GM12878 (cell line): Measurements from ENCODE around the gene LYPLA2. TPM values are rescaled to one million over a fixed set of nuclear protein-coding genes. Genes with fewer than 3 reads are reported as not detected.

Experiments used
- ATAC-seq: fragments of 200-7000 bp; cut with Tn5 transposase; 3 replicates; pipeline ENCODE4 v1.9.1; 2020; ENCODE audit warnings: mild to moderate bottlenecking, moderate library complexity
- BruUV-seq: library from RNA; stranded (reverse); fragments of 400-500 nt; replicated peaks from 2 replicates; lab custom pipeline; 2021; lab: Mats Ljungman, UMichigan
- CTCF ChIA-PET: fragments of 300-600 bp; sonication (Branson Sonifier 250); formaldehyde crosslinking; extraction: SDS; loops from one replicate; lab custom pipeline; 2021; ENCODE audit warnings: inconsistent platforms; lab: Yijun Ruan, JAX
- POLR2A ChIA-PET: fragments of 350-600 bp; formaldehyde crosslinking; extraction: SDS; loops from one replicate; lab custom pipeline; 2021; ENCODE audit warnings: inconsistent platforms; lab: Charles Lee
- RAD21 ChIA-PET: fragments of 300-600 bp; sonication (Branson Sonifier 250); formaldehyde crosslinking; loops from one replicate; lab custom pipeline; 2023; ENCODE audit warnings: antibody characterized with exemption; ENCODE audit not compliant: unreplicated experiment; lab: Charles Lee
- SMC1A ChIA-PET: fragments of 300-600 bp; sonication (Branson Sonifier 250); formaldehyde crosslinking; loops from one replicate; lab custom pipeline; 2023; ENCODE audit not compliant: unreplicated experiment, uncharacterized antibody; lab: Charles Lee
- DNase-seq: peaks from one replicate; pipeline ENCODE4 v3.0.0-alpha.2; 2011; ENCODE audit warnings: low read depth, low spot score
- FAIRE-seq: peaks from 3 replicates; lab custom pipeline; 2011; peaks lifted over from hg19 to GRCh38; lab: Jason Lieb, UNC
- H2AFZ ChIP-seq: 2 replicates; pipeline ENCODE4 v1.6.0; 2011; ENCODE audit warnings: low read depth, low read length, control low read depth; ENCODE audit not compliant: control insufficient read depth
- H3K27ac ChIP-seq: 2 replicates; pipeline ENCODE4 v1.5.1; 2011; ENCODE audit warnings: control low read depth; ENCODE audit not compliant: control insufficient read depth, insufficient read depth
- H3K27me3 ChIP-seq, 2 experiments: replicated peaks in 1 of 2; 2 replicates each; pipeline versions ENCODE4 v1.6.0 to v1.6.1; 2011; ENCODE audit warnings: low read length in 1 of 2; ENCODE audit not compliant: control insufficient read depth in 2 of 2, insufficient read depth in 2 of 2
- H3K36me3 ChIP-seq, 2 experiments: 2 replicates each; pipeline ENCODE4 v1.5.1; 2011; ENCODE audit warnings: low read length in 1 of 2; ENCODE audit not compliant: control insufficient read depth in 2 of 2, insufficient read depth in 2 of 2
- H3K4me1 ChIP-seq: 2 replicates; pipeline ENCODE4 v1.6.1; 2011; ENCODE audit warnings: mild to moderate bottlenecking, low read length, moderate library complexity, mixed read lengths; ENCODE audit not compliant: control insufficient read depth, insufficient read depth
- H3K4me2 ChIP-seq: 2 replicates; pipeline ENCODE4 v1.6.0; 2011; ENCODE audit warnings: control low read depth; ENCODE audit not compliant: control insufficient read depth, insufficient read depth
- H3K4me3 ChIP-seq: fragments of 200-600 bp; sonication (generic); 2 replicates; pipeline ENCODE4 v1.5.1; 2016
- H3K79me2 ChIP-seq: 2 replicates; pipeline ENCODE4 v1.6.0; 2011; ENCODE audit warnings: low read length; ENCODE audit not compliant: control insufficient read depth, insufficient read depth
- H3K9ac ChIP-seq: 2 replicates; pipeline ENCODE4 v1.8.0; 2011; ENCODE audit warnings: low read length, control low read depth, mixed read lengths; ENCODE audit not compliant: control insufficient read depth, insufficient read depth
- H3K9me3 ChIP-seq: replicated peaks from 3 replicates; pipeline ENCODE4 v1.5.1; 2011; ENCODE audit warnings: mild to moderate bottlenecking, low read length; ENCODE audit not compliant: control insufficient read depth, insufficient read depth
- H4K20me1 ChIP-seq: 2 replicates; pipeline ENCODE4 v1.6.0; 2011; ENCODE audit not compliant: control insufficient read depth, insufficient read depth
- BACH1 ChIP-seq: fragments of 450-650 bp; IDR thresholded peaks from 2 replicates; pipeline ENCODE4 v1.6.1; 2017; ENCODE audit warnings: mild to moderate bottlenecking, borderline replicate concordance
- HDAC2 ChIP-seq: fragments of 200-600 bp; sonication (generic); IDR thresholded peaks from 2 replicates; pipeline ENCODE4 v1.6.1; 2017
- HDGF ChIP-seq: fragments of 450-650 bp; IDR thresholded peaks from 2 replicates; pipeline ENCODE4 v1.6.1; 2016; ENCODE audit warnings: antibody characterized with exemption
- KDM1A ChIP-seq: fragments of 200-600 bp; sonication (generic); IDR thresholded peaks from 2 replicates; pipeline ENCODE4 v1.6.1; 2016; ENCODE audit warnings: borderline replicate concordance
- MTA2 ChIP-seq: fragments of 450-650 bp; IDR thresholded peaks from 2 replicates; pipeline ENCODE4 v1.6.1; 2016; ENCODE audit warnings: low read depth, mild to moderate bottlenecking, moderate library complexity
- NRF1 ChIP-seq: conservative IDR thresholded peaks from 2 replicates; pipeline ENCODE4 v1.6.1; 2011; ENCODE audit warnings: mild to moderate bottlenecking, low read depth, low read length, improper control_type of control experiment
- POLR2AphosphoS2 ChIP-seq: IDR thresholded peaks from 2 replicates; pipeline ENCODE4 v1.6.1; 2011; ENCODE audit warnings: low read depth, mild to moderate bottlenecking, low read length, improper control_type of control experiment, moderate library complexity
- SMARCA5 ChIP-seq: fragments of 450-650 bp; IDR thresholded peaks from 2 replicates; pipeline ENCODE4 v1.6.1; 2017; ENCODE audit warnings: mild to moderate bottlenecking
- SRF ChIP-seq, 2 experiments: IDR thresholded peaks; 2 replicates each; pipeline ENCODE4 v1.6.1; 2011; ENCODE audit warnings: low read depth in 2 of 2, low read length in 2 of 2, mild to moderate bottlenecking in 1 of 2, moderate library complexity in 1 of 2
- TCF3 ChIP-seq: IDR thresholded peaks from 2 replicates; pipeline ENCODE4 v1.6.1; 2012; ENCODE audit warnings: low read depth, mild to moderate bottlenecking, low read length, borderline replicate concordance; ENCODE audit not compliant: insufficient read depth
- WRNIP1 ChIP-seq: IDR thresholded peaks from 2 replicates; pipeline ENCODE4 v1.6.1; 2011; ENCODE audit warnings: low read depth, low read length, improper control_type of control experiment, borderline replicate concordance
- WGBS: methylation state at CpG from one replicate; pipeline ENCODE4 v1.1.6; 2016; ENCODE audit warnings: low lambda C conversion rate; ENCODE audit not compliant: insufficient replicate concordance, insufficient coverage; ENCODE audit errors: missing lambda C conversion rate; 5-methylcytosine and 5-hydroxymethylcytosine counted together
- in situ Hi-C: fragments of 300-500 bp; cut with MboI; formaldehyde crosslinking; loops from 9 replicates; pipeline ENCODE4 v1.14.3; 2018; ENCODE audit warnings: mixed read lengths
- intact Hi-C: fragments of 100-400 bp; cut with micrococcal nuclease; formaldehyde crosslinking; loops from one replicate; pipeline ENCODE4 v1.14.2; 2022; ENCODE audit not compliant: unreplicated experiment
- polyA plus RNA-seq, 11 experiments: library from polyadenylated mRNA; depleted of rRNA in 4 of 11; unstranded in 6 of 11; stranded (reverse) in 5 of 11; fragments of >200 nt; fragmentation: Nextera tagmentation in 4 of 11; fragmentation: Illumina TruSeq in 1 of 11; extraction: Ambion mirVana in 4 of 11; extraction: Trizol in 1 of 11; gene quantifications; 1 replicate in 1 of 11; 2 replicates in 10 of 11; pipeline versions ENCODE4 v1.2.1 to v1.2.3, GENCODE V29; 2011 to 2016; ENCODE audit warnings: inconsistent platforms in 2 of 11, missing spikeins in 2 of 11, low read depth in 1 of 11
- total RNA-seq, 4 experiments: library from RNA; depleted of rRNA in 3 of 4; stranded (reverse); fragments of >200 nt in 3 of 4; fragmentation: Illumina TruSeq in 1 of 4; extraction: Trizol in 1 of 4; gene quantifications; 2 replicates each; pipeline versions ENCODE4 v1.2.1 to v1.2.3, GENCODE V29; 2013 to 2021
- TF ChIP-seq, protein P1 (sequence below): fragments of 450-650 bp; IDR thresholded peaks from 2 replicates; pipeline ENCODE4 v1.6.1; 2018; ENCODE audit warnings: borderline replicate concordance, mild to moderate bottlenecking; ENCODE audit not compliant: partially characterized antibody
- TF ChIP-seq, protein P2 (sequence below): IDR thresholded peaks from 2 replicates; pipeline ENCODE4 v1.6.1; 2012; ENCODE audit warnings: mild to moderate bottlenecking, low read depth, low read length

Gene LYPLA2
- total and polyA plus RNA-seq, 10 of the 15 experiments (the other 5 are each of a cell fraction or from before 2014, with no cell fraction given) = 2.7 to 129 (median 62.3) TPM

DNA sequence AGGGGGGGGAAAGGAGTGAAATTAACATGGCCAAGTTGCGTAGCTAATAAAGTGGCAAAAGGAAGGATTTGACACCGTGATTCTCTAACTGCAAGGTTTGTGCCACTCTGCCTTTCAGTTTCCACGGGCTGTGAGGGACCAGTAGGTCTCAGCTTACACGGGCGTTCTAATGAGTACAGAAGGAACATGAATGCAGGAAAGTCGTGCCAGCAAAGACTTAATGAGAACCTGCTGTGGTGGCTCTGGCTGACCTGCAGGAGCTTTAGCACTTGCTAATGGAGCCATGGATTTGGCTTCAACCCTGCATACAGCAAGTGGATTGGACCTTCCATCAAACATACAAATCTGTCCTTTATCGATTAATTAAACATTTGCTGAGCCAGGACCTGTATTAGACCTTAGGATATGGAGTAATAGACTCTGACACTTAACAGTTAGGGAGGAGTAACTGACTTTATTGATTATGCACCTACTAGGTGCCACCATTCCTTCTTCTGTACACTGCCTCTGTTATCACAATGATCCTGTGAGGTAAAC lies 27.8 kb upstream of the LYPLA2 start:
- 98% methylated on average over 7 of the region's 7 CpGs for WGBS
- no TSS peak for BruUV-seq
- H2AFZ ChIP-seq = no peak overlapping the region
- H3K27me3 ChIP-seq = no peaks in the 10 kb centered on the region
- H3K4me1 ChIP-seq = no peaks in the 10 kb centered on the region
- FAIRE-seq = no peak
- peaks cover 15 to 28% of the 10 kb centered on the region in 2 experiments for H3K36me3 ChIP-seq
- POLR2A ChIA-PET = interaction anchor here (0.8 to 1.0 kb wide), 2 partner anchors 23 to 72 kb away, joined by 5 to 8 read pairs; partner anchors contain the start of gene RPL11
- no peak for TF ChIP-seq HDGF
- no peak for TF ChIP-seq POLR2AphosphoS2
- TF ChIP-seq, protein P1, sequence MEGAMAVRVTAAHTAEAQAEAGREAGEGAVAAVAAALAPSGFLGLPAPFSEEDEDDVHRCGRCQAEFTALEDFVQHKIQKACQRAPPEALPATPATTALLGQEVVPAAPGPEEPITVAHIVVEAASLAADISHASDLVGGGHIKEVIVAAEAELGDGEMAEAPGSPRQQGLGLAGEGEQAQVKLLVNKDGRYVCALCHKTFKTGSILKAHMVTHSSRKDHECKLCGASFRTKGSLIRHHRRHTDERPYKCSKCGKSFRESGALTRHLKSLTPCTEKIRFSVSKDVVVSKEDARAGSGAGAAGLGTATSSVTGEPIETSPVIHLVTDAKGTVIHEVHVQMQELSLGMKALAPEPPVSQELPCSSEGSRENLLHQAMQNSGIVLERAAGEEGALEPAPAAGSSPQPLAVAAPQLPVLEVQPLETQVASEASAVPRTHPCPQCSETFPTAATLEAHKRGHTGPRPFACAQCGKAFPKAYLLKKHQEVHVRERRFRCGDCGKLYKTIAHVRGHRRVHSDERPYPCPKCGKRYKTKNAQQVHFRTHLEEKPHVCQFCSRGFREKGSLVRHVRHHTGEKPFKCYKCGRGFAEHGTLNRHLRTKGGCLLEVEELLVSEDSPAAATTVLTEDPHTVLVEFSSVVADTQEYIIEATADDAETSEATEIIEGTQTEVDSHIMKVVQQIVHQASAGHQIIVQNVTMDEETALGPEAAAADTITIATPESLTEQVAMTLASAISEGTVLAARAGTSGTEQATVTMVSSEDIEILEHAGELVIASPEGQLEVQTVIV = no peak
- no peak for TF ChIP-seq MTA2
- no peak for TF ChIP-seq HDAC2
- no peak for TF ChIP-seq WRNIP1
- TF ChIP-seq KDM1A = no peak
- no peak for TF ChIP-seq BACH1
- TF ChIP-seq NRF1 = no peak
- TF ChIP-seq SRF (IDR thresholded peaks at IDR 0.05; ENCODE audit: low read depth in 2 of 2, low read length in 2 of 2) = no peak
- TF ChIP-seq TCF3 = no peak
- TF ChIP-seq, protein P2, sequence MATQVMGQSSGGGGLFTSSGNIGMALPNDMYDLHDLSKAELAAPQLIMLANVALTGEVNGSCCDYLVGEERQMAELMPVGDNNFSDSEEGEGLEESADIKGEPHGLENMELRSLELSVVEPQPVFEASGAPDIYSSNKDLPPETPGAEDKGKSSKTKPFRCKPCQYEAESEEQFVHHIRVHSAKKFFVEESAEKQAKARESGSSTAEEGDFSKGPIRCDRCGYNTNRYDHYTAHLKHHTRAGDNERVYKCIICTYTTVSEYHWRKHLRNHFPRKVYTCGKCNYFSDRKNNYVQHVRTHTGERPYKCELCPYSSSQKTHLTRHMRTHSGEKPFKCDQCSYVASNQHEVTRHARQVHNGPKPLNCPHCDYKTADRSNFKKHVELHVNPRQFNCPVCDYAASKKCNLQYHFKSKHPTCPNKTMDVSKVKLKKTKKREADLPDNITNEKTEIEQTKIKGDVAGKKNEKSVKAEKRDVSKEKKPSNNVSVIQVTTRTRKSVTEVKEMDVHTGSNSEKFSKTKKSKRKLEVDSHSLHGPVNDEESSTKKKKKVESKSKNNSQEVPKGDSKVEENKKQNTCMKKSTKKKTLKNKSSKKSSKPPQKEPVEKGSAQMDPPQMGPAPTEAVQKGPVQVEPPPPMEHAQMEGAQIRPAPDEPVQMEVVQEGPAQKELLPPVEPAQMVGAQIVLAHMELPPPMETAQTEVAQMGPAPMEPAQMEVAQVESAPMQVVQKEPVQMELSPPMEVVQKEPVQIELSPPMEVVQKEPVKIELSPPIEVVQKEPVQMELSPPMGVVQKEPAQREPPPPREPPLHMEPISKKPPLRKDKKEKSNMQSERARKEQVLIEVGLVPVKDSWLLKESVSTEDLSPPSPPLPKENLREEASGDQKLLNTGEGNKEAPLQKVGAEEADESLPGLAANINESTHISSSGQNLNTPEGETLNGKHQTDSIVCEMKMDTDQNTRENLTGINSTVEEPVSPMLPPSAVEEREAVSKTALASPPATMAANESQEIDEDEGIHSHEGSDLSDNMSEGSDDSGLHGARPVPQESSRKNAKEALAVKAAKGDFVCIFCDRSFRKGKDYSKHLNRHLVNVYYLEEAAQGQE = no peak
- TF ChIP-seq SMARCA5 = no peak
- no peak overlapping the region for H3K9ac ChIP-seq
- no peak overlapping the region for H3K4me3 ChIP-seq
- RAD21 ChIA-PET = no interaction called here
- H4K20me1 ChIP-seq = peaks cover 2% of the 10 kb centered on the region; the same call in 1 of the 2 replicates
- no peak for ATAC-seq
- DNase-seq = no peak
- SMC1A ChIA-PET = interaction anchor here (1.4 kb wide), 2 partner anchors 9 to 16 kb away, joined by 4 to 5 read pairs; no protein-coding TSS in a partner anchor
- no peaks in the 10 kb centered on the region for H3K79me2 ChIP-seq
- H3K9me3 ChIP-seq = no peaks in the 10 kb centered on the region
- CTCF ChIA-PET = interaction anchor here (0.7 to 2.5 kb wide), 4 partner anchors 9 to 72 kb away, joined by 3 to 14 read pairs (median 3); partner anchors contain the start of gene ELOA
- H3K27ac ChIP-seq = no peak overlapping the region
- intact Hi-C loops = no loop called here
- no peak overlapping the region for H3K4me2 ChIP-seq
- in situ Hi-C loops = no loop called here
